Upper lobe of right lung (tissue), 1 donor: ENCODE measurements around the gene RMC1. TPM values are rescaled to one million over a fixed set of nuclear protein-coding genes. Genes with fewer than 3 reads are reported as not detected.

Experiments
- ATAC-seq: fragments of 200-7000 bp; cut with Tn5 transposase; one replicate; pipeline ENCODE4 v1.9.1; 2020; ENCODE audit warnings: mild to moderate bottlenecking, moderate library complexity
- DNase-seq: peaks from one replicate; pipeline ENCODE4 v3.0.0-alpha.2; 2020
- H3K27ac ChIP-seq: fragments of 200-600 bp; one replicate; pipeline ENCODE4 v1.8.0; 2022
- H3K27me3 ChIP-seq: fragments of 200-600 bp; one replicate; pipeline ENCODE4 v1.8.0; 2022; ENCODE audit warnings: mild to moderate bottlenecking
- H3K36me3 ChIP-seq: fragments of 200-600 bp; one replicate; pipeline ENCODE4 v1.8.0; 2022
- H3K4me1 ChIP-seq: fragments of 200-600 bp; one replicate; pipeline ENCODE4 v1.8.0; 2022
- H3K4me3 ChIP-seq: fragments of 200-600 bp; one replicate; pipeline ENCODE4 v1.8.0; 2022; ENCODE audit warnings: mild to moderate bottlenecking
- H3K9me3 ChIP-seq: fragments of 200-600 bp; one replicate; pipeline ENCODE4 v1.8.0; 2022
- CTCF ChIP-seq: fragments of 200-600 bp; IDR thresholded peaks from one replicate; pipeline ENCODE4 v1.8.0; 2022; ENCODE audit warnings: antibody characterized with exemption
- intact Hi-C: fragments of 100-400 bp; cut with DNase I; formaldehyde crosslinking; loops from one replicate; pipeline ENCODE4 v1.11.0; 2022
- total RNA-seq: library from RNA; stranded (reverse); fragmentation: NEBNext Ultra II Directional; extraction: Animal tissue kit (Norgen Biotek cat#: 25700); gene quantifications from one replicate; pipeline ENCODE4 v1.2.1, GENCODE V29; 2021
- donor health status: DM: no; HTN: yes; CAD: no; lungs with severe emphysema.

The RMC1 gene
- total RNA-seq, 1 donor from 2014 or later, result 42.5 TPM

- no peak for ATAC-seq
- Histone ChIP-seq H3K36me3 (peaks cover 96% of the 10 kb centered on the region), H3K9me3 (no peaks in the 10 kb centered on the region), H3K27ac (no peak overlapping the region), H3K4me1 (peaks cover 12% of the 10 kb centered on the region), H3K27me3 (no peaks in the 10 kb centered on the region), H3K4me3 (no peak overlapping the region)
- intact Hi-C loops, result no loop called here
- DNase-seq, result no peak
- no peak for TF ChIP-seq CTCF
Observed at GRCh38 chr18:23542461-23542860, 39.1 kb downstream of the RMC1 start.

GRCh38 chr18:23545247-23545789, 42.0 kb downstream of the RMC1 start:
- ATAC-seq, result no peak
- H3K27ac ChIP-seq, result no peak overlapping the region
- peaks cover 96% of the 10 kb centered on the region for H3K36me3 ChIP-seq
- H3K9me3 ChIP-seq, result no peaks in the 10 kb centered on the region
- intact Hi-C loops, result no loop called here
- H3K4me3 ChIP-seq, result no peak overlapping the region
- DNase-seq, result no peak
- H3K27me3 ChIP-seq, result no peaks in the 10 kb centered on the region
- TF ChIP-seq CTCF, result no peak
- peaks cover 12% of the 10 kb centered on the region for H3K4me1 ChIP-seq

- Histone ChIP-seq H3K9me3 (no peaks in the 10 kb centered on the region), H3K27me3 (no peaks in the 10 kb centered on the region), H3K4me1 (peaks cover 7% of the 10 kb centered on the region), H3K4me3 (no peak overlapping the region), H3K36me3 (peaks cover 100% of the 10 kb centered on the region), H3K27ac (no peak overlapping the region)
- ATAC-seq (no peak), DNase-seq (no peak)
- no peak for TF ChIP-seq CTCF
- intact Hi-C loops, result no loop called here
Observed at GRCh38 chr18:23547306-23547705, 44.0 kb downstream of the RMC1 start.

- no peak for ATAC-seq
- Histone ChIP-seq H3K27ac (no peak overlapping the region), H3K36me3 (peaks cover 100% of the 10 kb centered on the region), H3K9me3 (no peaks in the 10 kb centered on the region), H3K4me1 (peaks cover 7% of the 10 kb centered on the region), H3K27me3 (no peaks in the 10 kb centered on the region), H3K4me3 (no peak overlapping the region)
- intact Hi-C loops, result no loop called here
- TF ChIP-seq CTCF, result no peak
- no peak for DNase-seq
Observed at GRCh38 chr18:23547846-23548245, 44.5 kb downstream of the RMC1 start.

- no peak for TF ChIP-seq CTCF
- intact Hi-C loops, result no loop called here
- Histone ChIP-seq H3K4me1 (peaks cover 9% of the 10 kb centered on the region), H3K27me3 (no peaks in the 10 kb centered on the region), H3K27ac (no peak overlapping the region), H3K36me3 (peaks cover 100% of the 10 kb centered on the region), H3K9me3 (no peaks in the 10 kb centered on the region), H3K4me3 (no peak overlapping the region)
- no peak for ATAC-seq
- DNase-seq, result no peak
Observed at GRCh38 chr18:23548275-23548674, 45.0 kb downstream of the RMC1 start.

GRCh38 chr18:23548719-23549118, 45.4 kb downstream of the RMC1 start:
- Histone ChIP-seq H3K27me3 (no peaks in the 10 kb centered on the region), H3K4me1 (peaks cover 10% of the 10 kb centered on the region), H3K36me3 (peaks cover 100% of the 10 kb centered on the region), H3K27ac (no peak overlapping the region), H3K9me3 (no peaks in the 10 kb centered on the region), H3K4me3 (no peak overlapping the region)
- intact Hi-C loops, result no loop called here
- ATAC-seq (no peak), DNase-seq (no peak)
- TF ChIP-seq CTCF, result no peak
